GM19324 (cell line): ENCODE data around the gene DDX24.

Source experiments
- ATAC-seq: cut with Tn5 transposase; IDR thresholded peaks from one replicate; pipeline ENCODE4 v1.9.1; 2021; ENCODE audit warnings: mild to moderate bottlenecking, moderate library complexity; ENCODE audit not compliant: unreplicated experiment, low FRiP score

The DDX24 gene

DNA sequence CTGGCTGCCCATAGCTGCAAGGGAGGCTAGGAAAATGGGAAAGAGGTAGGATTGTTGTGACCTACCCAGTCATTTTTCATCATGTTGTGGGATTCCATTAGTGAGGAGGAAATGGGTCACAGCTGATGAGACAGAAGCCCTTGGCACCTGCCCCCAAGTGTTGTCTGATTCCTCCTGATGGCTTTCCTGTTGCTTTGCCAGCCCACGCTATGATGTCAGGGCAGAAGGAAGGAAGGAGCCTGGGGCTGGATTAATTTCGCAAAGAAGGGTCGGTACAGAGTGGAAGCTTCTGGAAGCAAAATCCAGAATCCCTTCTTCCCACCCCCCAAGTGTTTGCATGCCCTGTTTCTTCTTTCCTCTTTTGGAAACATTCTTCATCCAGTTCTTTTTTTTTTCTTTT, 46.1 kb downstream of the DDX24 start:
- ATAC-seq: no peak

DNA sequence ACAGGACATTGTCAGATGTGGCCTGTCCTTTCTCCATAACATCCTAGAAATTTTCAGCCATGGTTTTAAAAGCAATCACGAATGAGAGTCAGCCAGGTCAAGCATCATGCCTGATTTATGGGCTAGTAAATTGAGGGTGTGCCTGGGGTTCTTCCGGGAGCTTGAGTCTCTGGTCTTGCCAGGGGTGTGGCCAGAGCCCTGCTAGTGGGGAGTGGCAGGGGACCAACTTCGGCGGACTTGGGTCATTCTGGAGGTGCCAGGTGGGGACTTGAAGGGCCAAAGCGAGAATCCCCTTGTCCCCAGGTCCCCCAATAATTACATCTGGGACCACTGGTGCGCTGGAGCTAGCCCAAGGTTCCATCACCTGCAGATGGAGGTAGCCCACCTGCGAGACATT, 49.1 kb downstream of the DDX24 start:
- no peak for ATAC-seq

DNA sequence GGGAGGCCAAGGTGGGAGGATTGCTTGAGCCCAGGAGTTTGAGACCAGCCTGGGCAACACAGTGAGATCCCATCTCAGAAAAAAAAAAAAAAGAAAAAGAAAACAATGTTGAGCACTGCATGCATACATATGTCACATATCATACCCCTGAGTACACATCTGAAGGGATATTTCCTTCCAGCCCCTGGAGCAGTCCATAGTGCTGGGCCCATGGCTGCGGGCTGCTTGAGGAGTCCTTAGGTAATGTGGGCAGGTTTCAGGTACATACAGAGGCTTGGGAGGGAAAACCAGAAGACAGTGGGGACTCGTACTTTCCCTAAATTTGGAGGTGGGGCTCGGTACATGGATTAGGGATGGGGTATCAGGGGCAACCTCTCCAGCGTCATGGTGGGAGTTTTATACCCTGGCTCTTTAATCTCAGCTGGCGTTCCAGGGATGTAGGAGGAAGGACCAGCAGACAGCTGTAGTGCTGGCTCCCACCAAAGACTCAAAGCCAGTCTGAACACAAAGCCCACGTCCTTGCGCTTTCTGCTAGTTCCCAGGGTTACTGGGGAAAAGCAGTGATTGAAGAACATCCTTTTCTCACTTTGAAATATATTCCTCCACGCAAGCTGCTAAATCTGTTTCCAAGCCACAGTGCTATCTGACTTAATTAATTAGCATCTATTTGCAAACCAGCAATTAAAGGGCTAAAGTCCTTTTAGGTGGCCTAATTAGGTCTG, 49.7 kb downstream of the DDX24 start:
- ATAC-seq: no peak

DNA sequence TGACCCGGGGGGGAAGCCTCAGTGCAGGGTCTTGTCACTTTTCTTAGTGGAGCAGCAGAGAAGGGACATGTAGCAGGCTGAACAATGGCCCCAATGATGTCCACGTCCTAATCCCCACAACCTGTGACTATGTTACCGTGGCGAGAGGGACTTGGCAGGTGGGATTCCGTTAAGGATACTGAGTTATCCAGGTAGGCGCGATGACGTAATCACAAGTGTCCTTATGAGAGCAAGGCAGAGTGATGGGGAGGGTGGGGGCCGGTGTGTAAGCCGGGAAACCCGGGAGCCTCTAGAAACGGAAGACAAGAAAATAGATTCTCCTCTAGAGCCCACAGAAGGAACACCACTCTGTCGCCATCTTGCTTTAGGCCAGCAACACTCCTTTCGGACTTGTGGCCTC, 50.4 kb downstream of the DDX24 start:
- ATAC-seq: no peak

DNA sequence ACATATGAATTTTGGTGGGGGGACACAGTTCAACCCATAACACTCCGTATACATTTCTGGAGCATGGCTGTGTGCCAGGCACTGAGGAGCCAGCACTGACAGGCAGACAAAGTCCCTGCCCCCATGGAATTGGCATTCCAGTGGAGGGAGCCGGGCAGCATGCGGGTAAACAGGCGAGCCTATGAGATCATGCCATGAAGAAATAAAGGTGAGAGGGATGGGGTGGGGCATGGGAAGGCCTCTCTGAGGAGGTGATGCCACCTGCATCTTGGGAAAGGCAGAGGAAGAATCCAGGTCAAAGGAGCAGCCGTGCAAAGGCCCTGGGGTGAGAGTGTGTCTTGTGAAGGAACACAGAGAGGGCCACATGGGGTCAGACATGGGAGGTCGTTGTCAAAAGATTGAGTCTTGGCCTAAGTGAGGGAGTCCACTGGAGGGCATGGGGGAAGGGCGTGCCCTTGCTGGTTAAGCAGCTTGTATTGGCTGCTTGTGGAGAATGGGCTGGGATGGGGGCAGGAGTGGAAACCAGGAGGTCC, 51.3 kb downstream of the DDX24 start:
- no peak for ATAC-seq

DNA sequence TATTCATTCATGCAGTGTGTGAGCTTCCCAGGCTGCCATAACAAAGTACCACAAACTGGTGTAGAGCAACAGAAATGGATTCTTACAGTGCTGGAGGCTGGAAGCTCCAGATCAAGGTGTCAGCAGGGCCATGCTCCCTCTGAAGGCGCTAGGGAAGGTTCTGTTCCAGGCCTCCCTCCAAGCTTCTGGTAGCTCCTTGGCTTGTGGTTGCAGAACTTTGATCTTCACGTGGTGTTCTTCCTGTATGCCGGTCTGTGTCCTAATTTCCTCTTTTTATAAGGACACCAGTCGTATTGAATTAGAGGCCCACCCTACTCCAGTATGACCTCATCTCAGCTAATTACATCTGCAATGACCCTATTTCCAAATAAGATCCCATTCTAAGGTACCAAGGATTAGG, 51.7 kb downstream of the DDX24 start:
- no peak for ATAC-seq

DNA sequence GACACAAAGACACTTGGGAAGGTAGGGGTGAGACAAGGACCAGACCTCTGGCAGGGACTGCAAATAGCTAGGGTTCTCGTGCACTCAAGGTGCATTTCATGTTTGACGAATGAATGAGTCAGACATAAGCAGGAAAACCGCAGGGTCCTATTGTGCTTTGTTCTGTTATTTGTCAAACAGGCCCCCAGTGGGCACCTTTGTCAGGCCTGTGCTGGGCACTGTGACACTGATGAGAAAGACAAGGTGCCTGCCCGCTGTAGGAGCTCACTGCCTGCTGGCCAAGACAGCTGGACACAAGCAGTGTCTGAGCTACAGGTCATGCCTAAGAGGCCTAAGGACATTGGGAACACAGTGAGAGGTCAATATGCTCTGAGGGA, 52.6 kb downstream of the DDX24 start:
- ATAC-seq: no peak

DNA sequence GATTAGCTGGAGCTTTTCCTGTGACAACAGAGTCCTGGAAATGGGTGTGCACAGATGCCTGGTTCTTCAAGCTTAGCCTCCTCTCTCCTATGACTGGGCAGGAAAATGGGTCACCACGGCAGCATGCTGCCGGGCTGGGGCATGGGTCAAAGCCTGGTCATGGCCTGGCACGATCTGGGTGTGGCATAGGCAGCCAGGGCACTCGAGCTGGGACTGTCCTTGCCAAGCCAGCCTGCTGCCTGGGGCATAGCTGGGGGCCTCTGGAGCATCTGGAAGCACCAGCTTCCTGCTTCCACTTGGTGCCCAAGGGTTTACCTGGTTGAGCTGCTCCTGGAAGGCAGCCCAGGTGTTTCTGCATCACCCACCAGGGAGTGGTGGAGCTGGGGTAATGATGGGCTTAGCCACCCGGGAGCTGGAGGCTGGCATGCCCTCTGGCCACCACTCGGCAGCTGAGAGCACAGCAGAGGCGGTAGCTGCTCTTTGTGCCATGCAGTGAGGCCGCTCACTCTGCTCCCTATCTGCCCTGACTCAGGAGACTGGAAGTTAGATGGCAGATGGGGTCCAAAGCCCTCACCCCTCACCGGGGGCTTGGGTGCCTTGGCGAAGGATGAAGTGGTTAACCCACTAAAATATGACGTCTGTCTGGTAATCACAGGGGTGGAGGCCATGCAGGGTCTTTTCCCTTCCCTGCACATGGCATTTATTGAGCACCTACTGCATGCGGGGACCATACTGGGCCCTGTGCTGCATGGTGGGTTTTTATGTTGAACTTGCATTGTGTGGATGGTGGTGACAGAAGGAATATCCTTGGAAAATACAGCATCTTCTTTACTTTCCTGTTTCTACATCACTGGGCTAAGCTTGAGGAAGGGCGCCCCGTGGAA, 53.2 kb downstream of the DDX24 start:
- no peak for ATAC-seq

DNA sequence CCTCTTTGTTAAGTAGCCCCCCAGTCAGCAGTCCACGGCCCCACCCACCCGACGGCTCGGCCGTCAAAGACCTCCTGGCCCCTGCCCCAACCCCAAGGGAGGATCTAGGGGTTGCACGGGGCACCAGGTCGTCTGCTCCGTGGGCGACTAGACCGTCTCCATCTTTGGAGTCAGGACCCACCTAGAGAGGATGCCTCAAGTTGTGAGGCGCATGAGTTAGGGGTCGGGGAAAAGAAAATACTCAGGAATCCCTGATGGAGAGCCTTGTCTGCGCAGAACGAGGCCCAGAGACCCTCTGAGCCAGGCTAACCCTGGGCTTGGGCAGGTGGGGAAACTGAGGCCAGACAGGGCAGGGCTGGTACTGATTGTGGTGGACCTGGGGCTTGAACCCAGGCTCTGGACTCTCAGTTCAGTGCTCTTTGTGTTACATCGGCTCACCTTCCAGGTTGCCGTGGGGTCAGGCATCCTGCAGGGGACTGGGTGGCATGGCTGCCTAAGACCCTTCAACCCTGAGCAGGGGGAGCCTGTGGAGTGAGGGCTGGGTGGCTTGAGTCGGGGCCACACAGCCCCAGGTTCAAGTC, 54.0 kb downstream of the DDX24 start:
- no peak for ATAC-seq

DNA sequence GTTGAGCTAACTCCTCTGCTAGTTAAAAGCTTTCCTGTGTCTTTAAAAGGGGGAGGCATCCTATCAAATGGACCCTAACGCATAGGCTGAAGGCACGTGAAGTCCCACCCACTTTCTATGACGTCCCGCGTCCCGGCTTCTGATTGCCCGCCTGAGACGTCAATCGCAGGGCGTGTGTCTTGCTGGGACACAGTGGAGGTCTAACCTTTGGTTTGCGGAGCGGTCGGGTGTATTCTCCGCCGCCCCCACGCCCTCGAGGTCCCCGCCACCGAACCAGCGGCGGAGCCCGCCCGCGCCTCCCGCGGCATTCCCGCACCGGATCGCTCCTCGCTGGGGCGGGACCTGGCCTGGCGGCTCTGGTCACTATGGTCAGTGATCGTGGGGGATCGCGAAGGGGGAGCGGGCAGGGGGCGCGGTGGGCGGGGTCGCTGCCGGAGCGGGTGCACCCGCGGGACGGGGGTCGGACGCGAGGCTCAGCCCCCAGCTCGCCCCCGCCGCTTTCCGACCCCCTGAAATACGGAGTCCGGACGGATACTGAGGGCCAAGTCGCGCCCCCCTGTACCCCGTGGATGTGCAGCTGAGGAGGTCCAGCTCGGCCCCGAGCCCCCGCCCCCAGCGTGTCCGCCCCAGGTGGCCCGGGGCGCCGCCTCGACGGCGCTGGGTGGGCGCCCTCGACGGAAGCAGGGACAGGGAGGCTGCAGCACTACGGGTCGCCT, 54.7 kb downstream of the DDX24 start, which contains the start of gene OTUB2:
Gene OTUB2, plus strand, starts transcription at position 168 of the 716 bp plus-strand sequence. Its CDS starts 198 bp downstream, at position 366.
- peak; percentile 99 for ATAC-seq

DNA sequence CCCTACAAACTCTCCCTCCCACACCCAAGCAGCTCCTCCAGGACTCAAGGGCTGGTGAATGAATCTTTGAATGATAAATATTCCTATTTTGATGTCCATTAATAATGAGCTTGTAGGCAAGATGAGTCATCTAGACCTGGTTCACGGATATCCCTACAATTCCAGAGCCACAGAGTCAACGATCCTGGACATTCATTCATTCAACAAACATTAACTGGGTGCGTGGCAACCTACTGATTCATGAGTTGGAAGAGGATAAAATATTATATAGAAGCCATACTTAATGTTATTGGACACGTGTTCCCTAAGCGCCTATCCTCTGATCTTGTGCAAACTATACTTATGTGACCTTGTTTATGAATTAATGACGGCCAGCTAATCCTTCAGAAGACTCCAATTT, 55.3 kb downstream of the DDX24 start:
- ATAC-seq: no peak

DNA sequence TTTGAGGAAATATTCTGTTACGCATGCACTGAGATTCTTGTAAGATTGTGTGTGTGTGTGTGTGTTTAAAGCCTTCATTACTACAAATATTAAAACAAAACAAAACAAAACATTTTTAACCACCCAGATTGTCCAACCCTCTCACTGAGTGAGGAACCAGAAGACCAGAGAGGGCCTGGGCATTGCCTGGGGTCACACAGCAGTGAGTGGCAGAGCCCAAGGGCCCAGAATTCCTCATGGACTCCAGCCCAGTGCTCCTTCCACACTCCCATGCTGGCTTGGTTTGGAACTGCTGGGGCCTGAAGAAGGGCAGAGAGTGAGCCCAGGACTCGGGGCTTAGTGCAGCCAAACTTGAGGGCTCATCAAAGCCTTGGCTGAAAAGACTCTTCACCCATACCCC, 56.5 kb downstream of the DDX24 start:
- ATAC-seq: no peak

DNA sequence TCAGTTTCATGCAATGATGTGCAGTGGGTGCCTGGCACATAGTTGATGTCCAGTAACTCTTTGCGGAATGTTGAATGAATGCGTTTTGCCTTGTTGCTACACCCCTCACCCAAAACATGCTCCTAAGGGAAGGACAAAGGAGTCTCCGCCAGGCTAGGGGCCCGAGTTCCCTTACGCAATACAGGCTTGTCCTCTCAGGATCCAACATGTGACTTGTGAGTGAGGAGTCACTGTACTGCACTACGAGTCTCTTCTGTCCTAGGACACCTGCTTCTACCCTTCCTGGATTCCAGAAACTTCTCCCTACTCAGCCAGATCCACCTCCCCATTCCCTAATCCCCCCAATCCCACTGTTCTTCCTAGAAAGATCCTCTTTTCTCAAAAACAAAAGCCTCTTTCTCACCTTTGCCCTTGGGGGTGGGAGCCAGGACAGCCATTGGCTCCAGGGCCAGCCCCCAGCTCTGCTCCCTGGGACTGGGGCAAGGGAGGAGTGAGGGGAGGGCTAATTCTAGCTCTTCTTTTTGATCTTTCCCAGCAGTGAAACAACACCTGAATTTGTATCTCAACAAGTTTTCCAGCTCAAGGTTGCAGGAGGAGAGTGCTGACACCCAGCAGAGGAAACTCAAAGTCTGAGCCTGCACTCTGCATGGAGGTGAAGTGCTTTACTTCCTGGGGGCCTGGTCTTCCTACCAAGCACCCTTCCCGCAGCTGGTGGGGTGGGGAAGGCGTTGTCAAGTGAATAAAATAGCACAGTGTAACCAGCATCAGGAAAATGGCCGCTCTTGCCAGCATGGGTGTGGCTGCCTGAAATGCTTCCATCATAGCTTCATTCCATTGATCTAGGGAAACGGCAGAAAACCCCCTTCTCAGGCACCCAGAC, 58.2 kb downstream of the DDX24 start:
- ATAC-seq: no peak

DNA sequence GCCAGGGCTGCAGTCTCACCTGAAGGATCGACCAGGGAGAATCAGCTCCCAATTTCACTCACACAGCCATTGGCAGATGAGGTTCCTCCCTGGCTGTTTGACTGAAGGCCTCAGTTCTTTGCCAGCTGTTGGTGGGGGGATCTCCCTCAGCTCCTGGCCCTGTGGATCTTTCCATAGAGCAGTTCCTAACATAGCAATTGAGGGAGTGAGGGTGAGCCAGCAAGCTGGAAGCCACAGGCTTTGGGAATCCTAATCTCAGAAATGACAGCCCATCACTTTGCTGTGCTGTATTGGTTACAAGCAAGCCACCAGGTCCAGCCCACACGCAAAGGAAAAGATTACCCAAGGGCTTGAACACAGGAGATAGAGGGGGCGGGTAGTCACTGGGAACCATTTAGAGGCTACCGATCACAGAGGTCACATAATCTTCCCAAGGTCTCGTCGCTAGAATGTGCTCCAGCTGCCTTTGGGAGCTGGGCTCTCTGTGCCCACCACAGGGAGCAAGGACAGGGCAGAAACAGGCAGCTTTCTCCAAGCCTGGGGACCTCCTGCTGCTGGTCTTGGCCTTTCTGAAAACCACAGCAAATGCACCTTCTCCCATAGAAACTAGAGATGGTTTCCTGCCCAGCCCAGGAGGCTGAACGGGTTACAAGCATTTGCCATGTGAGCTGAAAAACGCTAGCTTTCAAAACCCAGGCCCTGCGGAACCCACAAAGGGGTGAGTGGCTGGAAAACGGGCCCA, 59.4 kb downstream of the DDX24 start:
- no peak for ATAC-seq

DNA sequence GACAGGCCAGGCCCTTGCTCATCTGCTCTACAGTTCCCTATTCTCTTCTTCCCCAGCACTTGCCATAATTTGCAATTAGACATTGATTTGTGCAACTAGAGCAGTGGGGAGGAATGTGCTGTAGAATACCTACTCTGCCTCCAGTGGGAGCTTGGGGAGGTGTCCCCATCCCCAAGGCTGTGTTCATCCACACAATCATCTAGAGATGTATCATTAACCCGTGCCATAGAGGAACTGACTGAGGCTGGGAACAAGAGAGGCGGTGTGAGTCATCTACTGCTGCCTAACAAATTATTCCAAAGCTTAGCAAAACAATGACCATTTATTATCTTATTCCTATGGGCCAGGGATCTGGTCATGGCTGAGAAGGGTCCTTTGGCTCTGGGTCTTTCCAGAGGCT, 60.0 kb downstream of the DDX24 start:
- ATAC-seq: no peak

DNA sequence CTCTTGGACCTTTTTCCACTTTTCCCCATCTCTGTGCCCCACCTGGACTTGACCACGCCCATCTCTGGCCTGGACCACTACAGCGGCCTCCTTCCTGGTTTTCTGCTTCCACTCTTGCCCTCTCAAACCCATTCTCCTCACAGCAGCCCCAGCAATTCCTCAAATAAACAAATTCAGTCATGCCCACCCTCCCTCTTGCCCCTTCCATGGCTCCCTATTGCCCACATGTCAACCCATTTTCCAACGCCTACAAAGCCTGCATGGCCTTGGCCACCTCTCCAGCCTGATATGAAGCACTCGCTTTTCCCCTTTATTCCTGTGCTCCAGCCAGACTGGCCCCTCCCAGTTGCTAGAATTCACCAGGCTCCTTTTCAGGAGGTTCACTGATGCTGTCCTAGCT, 60.7 kb downstream of the DDX24 start:
- ATAC-seq: no peak

DNA sequence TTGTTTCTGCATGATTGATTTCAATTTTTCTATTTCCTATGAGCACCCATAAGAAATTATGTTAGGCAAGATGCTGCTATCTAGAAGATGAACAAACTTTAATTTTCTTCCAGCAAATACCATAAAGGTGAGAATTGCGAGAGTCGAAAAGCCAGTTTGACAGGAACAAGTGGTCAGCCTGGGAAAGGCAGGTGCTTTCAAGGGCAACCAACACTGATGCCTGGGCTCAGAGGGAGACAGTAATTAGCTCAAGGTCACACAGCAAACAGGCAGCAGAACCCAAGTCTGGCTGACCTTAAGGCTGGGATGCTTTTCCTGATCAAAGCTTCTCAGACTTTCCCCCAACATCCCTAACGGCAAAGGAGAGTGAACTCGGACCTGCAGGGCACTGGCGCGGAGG, 61.7 kb downstream of the DDX24 start:
- ATAC-seq: no peak

DNA sequence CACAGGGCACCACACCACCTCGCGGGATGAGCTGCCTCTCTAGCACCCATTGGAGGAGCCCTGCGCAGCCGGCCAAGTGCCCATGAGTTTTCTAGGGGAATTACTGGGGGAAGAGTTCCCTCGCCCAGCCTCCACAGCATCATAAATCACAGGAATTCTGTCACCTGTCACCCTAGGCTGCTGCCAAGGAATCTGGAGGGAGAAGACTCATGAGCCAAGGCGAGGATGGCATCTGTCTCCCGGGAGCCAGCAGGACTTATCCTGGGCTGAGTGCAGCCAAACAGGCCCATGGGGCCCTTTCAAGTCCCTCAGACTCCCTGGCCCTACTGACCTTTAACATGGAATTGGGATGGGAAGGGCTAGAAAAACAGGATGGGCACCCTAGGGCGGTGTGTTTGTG, 62.7 kb downstream of the DDX24 start:
- no peak for ATAC-seq

DNA sequence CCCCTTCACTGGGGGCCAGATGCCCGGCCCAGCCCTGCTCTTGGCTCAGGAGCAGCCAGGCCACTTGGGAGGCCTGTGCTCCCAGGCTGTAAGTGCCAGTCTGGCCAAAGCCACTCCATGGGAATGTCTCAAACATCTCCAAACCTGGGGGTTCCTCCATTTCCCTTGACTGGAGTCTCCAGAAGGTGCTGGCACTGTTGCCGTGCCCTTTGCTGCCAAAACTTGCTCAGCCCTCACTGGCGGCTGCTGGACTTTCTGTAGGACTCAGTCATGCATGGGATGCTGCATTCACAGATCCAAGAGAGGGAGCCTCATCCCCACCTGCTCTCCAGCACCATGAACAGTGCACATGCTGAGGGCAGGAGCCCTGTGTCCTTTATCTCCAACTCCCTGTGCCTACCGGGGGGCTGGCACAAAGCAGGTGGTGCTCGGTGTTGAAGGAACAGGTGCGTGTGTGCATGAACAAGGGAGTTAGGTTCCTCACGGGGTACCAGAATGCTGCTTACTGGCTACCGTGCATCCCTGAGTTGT, 64.5 kb downstream of the DDX24 start:
- ATAC-seq: no peak
